Endothelial cell of umbilical vein (primary cell): ENCODE data around the gene SF3B4. TPM values are rescaled to one million over a fixed set of nuclear protein-coding genes. Genes with fewer than 3 reads are reported as not detected.
A peak's percentile ranks its signal among the peaks of the same experiment; 100 is the strongest.

Source experiments
- BruUV-seq: library from RNA; stranded (reverse); fragments of 400-500 nt; replicated peaks from 2 replicates; lab custom pipeline; 2021; lab: Mats Ljungman, UMichigan
- CTCF ChIA-PET: fragments of 300-600, 350-600 bp; sonication (Branson Sonifier 250); formaldehyde crosslinking; loops from one replicate; lab custom pipeline; 2021; ENCODE audit warnings: antibody characterized with exemption, inconsistent platforms; lab: Charles Lee
- POLR2A ChIA-PET: fragments of 300-600, 350-600 bp; sonication (Branson Sonifier 250); formaldehyde crosslinking; loops from one replicate; lab custom pipeline; 2021; ENCODE audit warnings: antibody characterized with exemption, inconsistent platforms; lab: Charles Lee
- DNase-seq: peaks from one replicate; pipeline ENCODE4 v3.0.0-alpha.2; 2011; ENCODE audit warnings: low read depth, low spot score
- FAIRE-seq: peaks from 2 replicates; lab custom pipeline; 2011; peaks lifted over from hg19 to GRCh38; lab: Jason Lieb, UNC
- H2AFZ ChIP-seq: 2 replicates; pipeline ENCODE4 v1.6.0; 2012; ENCODE audit warnings: low read depth, low read length, control low read depth, inconsistent platforms
- H3K27ac ChIP-seq: 2 replicates; pipeline ENCODE4 v1.5.1; 2011; ENCODE audit warnings: low read depth, mild to moderate bottlenecking, control low read depth, low read length, moderate library complexity; ENCODE audit not compliant: insufficient read depth
- H3K27me3 ChIP-seq, 2 experiments: 2 replicates each; pipeline versions ENCODE4 v1.6.0 to v1.6.1; 2011; ENCODE audit warnings: low read length in 2 of 2, mixed read lengths in 1 of 2; ENCODE audit not compliant: control insufficient read depth in 2 of 2, insufficient read depth in 2 of 2
- H3K36me3 ChIP-seq, 2 experiments: 2 replicates in 1 of 2; 3 replicates in 1 of 2; pipeline ENCODE4 v1.5.1; 2011; ENCODE audit warnings: low read length in 2 of 2, mild to moderate bottlenecking in 1 of 2, moderate library complexity in 1 of 2; ENCODE audit not compliant: control insufficient read depth in 2 of 2, insufficient read depth in 2 of 2; ENCODE audit errors: extremely low read depth in 1 of 2
- H3K4me1 ChIP-seq: 3 replicates; pipeline ENCODE4 v1.5.1; 2011; ENCODE audit warnings: mild to moderate bottlenecking, low read length; ENCODE audit not compliant: control insufficient read depth, insufficient read depth; ENCODE audit errors: extremely low read depth
- H3K4me2 ChIP-seq: 2 replicates; pipeline ENCODE4 v1.6.1; 2011; ENCODE audit warnings: low read length, control low read depth, mixed read lengths; ENCODE audit not compliant: insufficient read depth
- H3K4me3 ChIP-seq, 3 experiments: fragments of 200-600 bp in 1 of 3; sonication (generic), shearing (Covaris generic) in 1 of 3; replicated peaks in 1 of 3; 2 replicates each; pipeline ENCODE4 v1.5.1; 2011 to 2016; ENCODE audit warnings: control low read depth in 3 of 3, low read length in 3 of 3, mild to moderate bottlenecking in 2 of 3, inconsistent platforms in 1 of 3, low read depth in 1 of 3, moderate library complexity in 1 of 3; ENCODE audit not compliant: insufficient read depth in 1 of 3
- H3K79me2 ChIP-seq: 2 replicates; pipeline ENCODE4 v1.6.0; 2012; ENCODE audit warnings: low read length, inconsistent platforms; ENCODE audit not compliant: control insufficient read depth, insufficient read depth
- H3K9ac ChIP-seq: replicated peaks from 2 replicates; pipeline ENCODE3; 2011; ENCODE audit warnings: low read length, control low read depth; ENCODE audit not compliant: insufficient read depth; ENCODE audit errors: extremely low read depth
- H3K9me1 ChIP-seq: replicated peaks from 3 replicates; pipeline ENCODE4 v1.6.0; 2011; ENCODE audit warnings: mild to moderate bottlenecking, low read length; ENCODE audit not compliant: control insufficient read depth, insufficient read depth; ENCODE audit errors: extremely low read depth
- H3K9me3 ChIP-seq: replicated peaks from 2 replicates; pipeline ENCODE4 v1.5.1; 2012; ENCODE audit warnings: low read length, inconsistent platforms; ENCODE audit not compliant: control insufficient read depth, insufficient read depth
- H4K20me1 ChIP-seq: replicated peaks from 2 replicates; pipeline ENCODE3; 2011; ENCODE audit warnings: mild to moderate bottlenecking, low read length; ENCODE audit not compliant: control insufficient read depth, insufficient read depth; ENCODE audit errors: extremely low read depth
- CTCF ChIP-seq, 2 donors: IDR thresholded peaks; 1 replicate in 1 of 2; 2 replicates in 1 of 2; pipeline ENCODE4 v1.5.1; 2011; ENCODE audit warnings: low read length in 2 of 2, mild to moderate bottlenecking in 2 of 2, moderate library complexity in 2 of 2, control low read depth in 1 of 2, inconsistent platforms in 1 of 2, low read depth in 1 of 2; ENCODE audit not compliant: insufficient read depth in 1 of 2; ENCODE audit errors: extremely low read depth in 1 of 2
- EZH2 ChIP-seq: IDR thresholded peaks from 2 replicates; pipeline ENCODE4 v1.6.1; 2012; ENCODE audit warnings: borderline replicate concordance, low read depth, mild to moderate bottlenecking, moderate library complexity, low read length, inconsistent platforms; ENCODE audit not compliant: severe bottlenecking
- FOS ChIP-seq: IDR thresholded peaks from 2 replicates; pipeline ENCODE4 v1.6.1; 2011; ENCODE audit warnings: mild to moderate bottlenecking, low read length, moderate library complexity, borderline replicate concordance; ENCODE audit not compliant: insufficient read depth
- GATA2 ChIP-seq: IDR thresholded peaks from 2 replicates; pipeline ENCODE4 v1.7.0; 2011; ENCODE audit warnings: low read depth, mild to moderate bottlenecking, moderate library complexity, mixed read lengths, low read length; ENCODE audit not compliant: insufficient read length, insufficient read depth
- JUN ChIP-seq: IDR thresholded peaks from 2 replicates; pipeline ENCODE4 v1.6.1; 2011; ENCODE audit warnings: borderline replicate concordance, low read depth; ENCODE audit not compliant: insufficient read length, insufficient read depth
- MYC ChIP-seq: IDR thresholded peaks from one replicate; pipeline ENCODE4 v1.6.1; 2011; ENCODE audit warnings: mild to moderate bottlenecking, low read depth, low read length
- POLR2A ChIP-seq: IDR thresholded peaks from 2 replicates; pipeline ENCODE4 v1.6.1; 2012; ENCODE audit warnings: low read depth, mild to moderate bottlenecking, control low read depth, low read length
- POLR2AphosphoS5 ChIP-seq: IDR thresholded peaks from 2 replicates; pipeline ENCODE4 v1.6.1; 2012; ENCODE audit warnings: low read depth, mild to moderate bottlenecking, control low read depth, low read length, moderate library complexity; ENCODE audit not compliant: insufficient read depth
- dilution Hi-C: fragments of 300-500 bp; cut with MboI; formaldehyde crosslinking; loops from one replicate; pipeline ENCODE4 v1.15.0; 2019; ENCODE audit warnings: low sequenced_read_pairs; ENCODE audit not compliant: extremely low pct_ligation_motif_present
- intact Hi-C: fragments of 100-400 bp; cut with micrococcal nuclease; formaldehyde crosslinking; loops from one replicate; pipeline ENCODE4 v1.10.0; 2022
- polyA plus RNA-seq, 4 experiments: library from polyadenylated mRNA; depleted of rRNA in 3 of 4; stranded (reverse) in 3 of 4; unstranded in 1 of 4; fragments of >200 nt; gene quantifications; 2 replicates each; pipeline versions ENCODE4 v1.2.1 to v1.2.3, GENCODE V29; 2011 to 2012; ENCODE audit warnings: missing spikeins in 1 of 4
- total RNA-seq: library from RNA; stranded (reverse); gene quantifications from 2 replicates; pipeline ENCODE4 v1.2.3, GENCODE V29; 2021
- TF ChIP-seq, protein P1 (sequence below): IDR thresholded peaks from 2 replicates; pipeline ENCODE4 v1.6.1; 2011; ENCODE audit not compliant: insufficient read depth, insufficient read length

SF3B4 gene
- total and polyA plus RNA-seq, 2 donors (not counting 3 experiments of a cell fraction or from before 2014, with no cell fraction given) = 62.7 to 74.4 TPM

- BruUV-seq = TSS peak; percentile 4
- H3K36me3 ChIP-seq = no peaks in the 10 kb centered on the region
- FAIRE-seq (no peak), DNase-seq (peak; percentile 86)
- peak overlapping the region; percentile 85 for H3K4me2 ChIP-seq
- no peaks in the 10 kb centered on the region for H3K27me3 ChIP-seq
- CTCF ChIA-PET = interaction anchor here (0.6 to 4.1 kb wide), 16 partner anchors 8 to 299 kb away, joined by 3 to 38 read pairs (median 4); partner anchors contain the start of gene BOLA1
- H2AFZ ChIP-seq = peak overlapping the region; percentile 60
- H3K9me1 ChIP-seq = no peaks in the 10 kb centered on the region
- H3K4me3 ChIP-seq = peak overlapping the region; percentile 22 to 91 (median 55)
- dilution Hi-C loops (loop anchor here (25.0 kb wide), 1 partner anchor 149 kb away; no protein-coding TSS in a partner anchor), intact Hi-C loops (loop anchor here (1.0 to 2.0 kb wide), 8 partner anchors 11 to 299 kb away; partner anchors contain the start of genes BOLA1, SF3B4 and VPS45)
- H3K27ac ChIP-seq = peak overlapping the region; percentile 97
- H3K9ac ChIP-seq = peak overlapping the region; percentile 99
- H3K4me1 ChIP-seq = peaks cover 16% of the 10 kb centered on the region
- H4K20me1 ChIP-seq = no peaks in the 10 kb centered on the region
- H3K79me2 ChIP-seq = no peaks in the 10 kb centered on the region
- POLR2A ChIA-PET = interaction anchor here (1.4 to 3.6 kb wide), 9 partner anchors 11 to 299 kb away, joined by 4 to 20 read pairs (median 7); partner anchors contain the start of genes BOLA1 and MTMR11
- TF ChIP-seq GATA2 = no peak
- TF ChIP-seq JUN = no peak
- TF ChIP-seq POLR2AphosphoS5 = peak; percentile 66
- no peak for TF ChIP-seq EZH2
- no peak for TF ChIP-seq FOS
- no peak for TF ChIP-seq MYC
- TF ChIP-seq, protein P1, sequence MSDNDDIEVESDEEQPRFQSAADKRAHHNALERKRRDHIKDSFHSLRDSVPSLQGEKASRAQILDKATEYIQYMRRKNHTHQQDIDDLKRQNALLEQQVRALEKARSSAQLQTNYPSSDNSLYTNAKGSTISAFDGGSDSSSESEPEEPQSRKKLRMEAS = no peak
- TF ChIP-seq CTCF (IDR thresholded peaks at IDR 0.05; ENCODE audit: extremely low read depth in 1 of 2, insufficient read depth in 1 of 2, low read depth in 1 of 2, low read length in 2 of 2) = peak; percentile 64 to 65
- peak; percentile 89 for TF ChIP-seq POLR2A
- no peaks in the 10 kb centered on the region for H3K9me3 ChIP-seq
Observed at GRCh38 chr1:149888247-149888998, 39.2 kb downstream of the SF3B4 start.
